ENCODE data around the gene COL24A1. TPM values are rescaled to one million over a fixed set of nuclear protein-coding genes. Genes with fewer than 3 reads are reported as not detected.
"Not testable (repeated sequence)": the region's sequence is repeated elsewhere in the genome, so short reads cannot be mapped to it uniquely, and the experiment has no call there.

The COL24A1 gene
- total RNA-seq, 5 donors from 2014 or later (not counting 1 experiment from before 2014, with no cell fraction given), result 0.06 to 0.40 (median 0.25) TPM

- ATAC-seq (replicated peaks in 1 of 4); H3K36me3 Mint-ChIP-seq; H3K4me1 Mint-ChIP-seq; H3K27me3 Mint-ChIP-seq; H3K4me3 ChIP-seq (ENCODE audit: control insufficient read depth in 1 of 2, extremely low read depth in 1 of 2, low read length in 1 of 2); H3K4me3 Mint-ChIP-seq; H3K27ac Mint-ChIP-seq; CTCF ChIA-PET; DNase-seq; H3K4me1 ChIP-seq (ENCODE audit: control insufficient read depth in 1 of 2, extremely low read depth in 1 of 2, insufficient read depth in 2 of 2, low read length in 2 of 2); H3K36me3 ChIP-seq (ENCODE audit: control insufficient read depth in 2 of 2, extremely low read depth in 1 of 2, insufficient read depth in 1 of 2, low read length in 1 of 2); H3K9me3 ChIP-seq; H3K27me3 ChIP-seq (replicated peaks in 1 of 2; ENCODE audit: control insufficient read depth in 2 of 2, extremely low read depth in 1 of 2, insufficient read depth in 2 of 2, low read length in 1 of 2); H3K9me3 Mint-ChIP-seq; H3K27ac ChIP-seq (ENCODE audit: low read length); POLR2A ChIA-PET: not testable (repeated sequence)
- 93% methylated on average over 4 of the region's 7 CpGs for WGBS (ENCODE audit: insufficient coverage)
These were observed 201.4 kb downstream of the COL24A1 start for GRCh38 chr1:85955218-85955617.

GRCh38 chr1:85952460-85952859 is 204.1 kb downstream of the COL24A1 start:
- no peak overlapping the region for H3K27ac ChIP-seq (ENCODE audit: low read length)
- CTCF ChIA-PET, result no interaction called here
- Mint-ChIP-seq H3K36me3 (no peaks in the 10 kb centered on the region), H3K9me3 (peaks cover 0 to 4% (median 0%) of the 10 kb centered on the region in 3 donors), H3K27me3 (no peaks in the 10 kb centered on the region), H3K4me1 (no peaks in the 10 kb centered on the region), H3K27ac (no peak overlapping the region), H3K4me3 (no peak overlapping the region)
- H3K36me3 ChIP-seq (ENCODE audit: control insufficient read depth in 2 of 2, extremely low read depth in 1 of 2, insufficient read depth in 1 of 2, low read length in 1 of 2), result no peaks in the 10 kb centered on the region
- POLR2A ChIA-PET, result no interaction called here
- no peaks in the 10 kb centered on the region for H3K4me1 ChIP-seq (ENCODE audit: control insufficient read depth in 1 of 2, extremely low read depth in 1 of 2, insufficient read depth in 2 of 2, low read length in 2 of 2)
- DNase-seq (no peak), ATAC-seq (replicated peaks in 1 of 4) (no peak)
- no peaks in the 10 kb centered on the region for H3K27me3 ChIP-seq (replicated peaks in 1 of 2; ENCODE audit: control insufficient read depth in 2 of 2, extremely low read depth in 1 of 2, insufficient read depth in 2 of 2, low read length in 1 of 2)
- WGBS (ENCODE audit: insufficient coverage), result no CpG with 5 or more reads among the region's 3 CpGs
- no peaks in the 10 kb centered on the region for H3K9me3 ChIP-seq
- H3K4me3 ChIP-seq (ENCODE audit: control insufficient read depth in 1 of 2, extremely low read depth in 1 of 2, low read length in 1 of 2), result no peak overlapping the region

DNA sequence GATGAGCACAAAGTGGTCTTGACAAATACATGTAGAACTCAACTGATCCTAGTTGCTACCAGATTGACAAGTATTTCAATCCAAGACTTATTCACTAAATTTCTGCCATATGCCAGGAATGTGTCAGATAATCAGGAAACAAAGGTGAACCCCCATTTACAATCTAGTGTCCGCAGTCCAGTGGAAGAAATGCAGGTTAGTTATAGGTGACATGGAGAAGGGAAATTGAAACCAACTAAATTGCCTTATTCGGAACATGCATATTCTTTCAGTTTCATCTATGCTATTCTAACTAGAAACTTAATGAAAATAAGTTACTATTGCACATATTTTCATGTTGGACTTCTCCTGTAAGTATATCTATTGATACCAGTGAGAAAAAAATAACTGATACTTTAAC is 209.4 kb downstream of the COL24A1 start:
- DNase-seq, result no peak
- Mint-ChIP-seq H3K4me3 (no peak overlapping the region), H3K9me3 (peaks cover 0 to 4% (median 2%) of the 10 kb centered on the region in 3 donors), H3K27me3 (no peaks in the 10 kb centered on the region), H3K4me1 (no peaks in the 10 kb centered on the region), H3K27ac (no peak overlapping the region), H3K36me3 (no peaks in the 10 kb centered on the region)
- Histone ChIP-seq H3K4me1 (ENCODE audit: control insufficient read depth in 1 of 2, extremely low read depth in 1 of 2, insufficient read depth in 2 of 2, low read length in 2 of 2) (no peaks in the 10 kb centered on the region), H3K9me3 (no peaks in the 10 kb centered on the region), H3K27me3 (replicated peaks in 1 of 2; ENCODE audit: control insufficient read depth in 2 of 2, extremely low read depth in 1 of 2, insufficient read depth in 2 of 2, low read length in 1 of 2) (no peaks in the 10 kb centered on the region), H3K27ac (ENCODE audit: low read length) (no peak overlapping the region), H3K36me3 (ENCODE audit: control insufficient read depth in 2 of 2, extremely low read depth in 1 of 2, insufficient read depth in 1 of 2, low read length in 1 of 2) (no peaks in the 10 kb centered on the region), H3K4me3 (ENCODE audit: control insufficient read depth in 1 of 2, extremely low read depth in 1 of 2, low read length in 1 of 2) (no peak overlapping the region)
- ATAC-seq (replicated peaks in 1 of 4), result no peak
- ChIA-PET POLR2A (no interaction called here), CTCF (no interaction called here)
- no CpG with 5 or more reads among the region's 2 CpGs for WGBS (ENCODE audit: insufficient coverage)

GRCh38 chr1:85943945-85944344 is 212.6 kb downstream of the COL24A1 start:
- H3K27ac ChIP-seq (ENCODE audit: low read length), result no peak overlapping the region
- ATAC-seq (replicated peaks in 1 of 4), result no peak
- CTCF ChIA-PET, result no interaction called here

GRCh38 chr1:85943526-85943925 is 213.0 kb downstream of the COL24A1 start:
- ATAC-seq (replicated peaks in 1 of 4), result no peak
- H3K36me3 ChIP-seq (ENCODE audit: control insufficient read depth in 2 of 2, extremely low read depth in 1 of 2, insufficient read depth in 1 of 2, low read length in 1 of 2), result no peaks in the 10 kb centered on the region
- no peaks in the 10 kb centered on the region for H3K36me3 Mint-ChIP-seq
- no peaks in the 10 kb centered on the region for H3K9me3 ChIP-seq
- no peak for DNase-seq
- no peak overlapping the region for H3K27ac Mint-ChIP-seq
- H3K27me3 Mint-ChIP-seq, result no peaks in the 10 kb centered on the region
- H3K27ac ChIP-seq (ENCODE audit: low read length), result no peak overlapping the region
- H3K4me1 Mint-ChIP-seq, result no peaks in the 10 kb centered on the region
- H3K4me1 ChIP-seq (ENCODE audit: control insufficient read depth in 1 of 2, extremely low read depth in 1 of 2, insufficient read depth in 2 of 2, low read length in 2 of 2), result no peaks in the 10 kb centered on the region
- CTCF ChIA-PET, result no interaction called here
- no CpG with 5 or more reads among the region's 4 CpGs for WGBS (ENCODE audit: insufficient coverage)
- H3K27me3 ChIP-seq (replicated peaks in 1 of 2; ENCODE audit: control insufficient read depth in 2 of 2, extremely low read depth in 1 of 2, insufficient read depth in 2 of 2, low read length in 1 of 2), result no peaks in the 10 kb centered on the region
- H3K4me3 ChIP-seq (ENCODE audit: control insufficient read depth in 1 of 2, extremely low read depth in 1 of 2, low read length in 1 of 2), result no peak overlapping the region
- peaks cover 0 to 7% (median 2%) of the 10 kb centered on the region in 3 donors for H3K9me3 Mint-ChIP-seq
- H3K4me3 Mint-ChIP-seq, result no peak overlapping the region
- POLR2A ChIA-PET, result no interaction called here

More at GRCh38 chr1:85943945-85944344, 212.6 kb downstream of the COL24A1 start:
- no peaks in the 10 kb centered on the region for H3K9me3 ChIP-seq
- no peak overlapping the region for H3K4me3 Mint-ChIP-seq
- H3K9me3 Mint-ChIP-seq, result peaks cover 0 to 7% (median 2%) of the 10 kb centered on the region in 3 donors
- WGBS (ENCODE audit: insufficient coverage), result no CpG with 5 or more reads among the region's 1 CpG
- no peaks in the 10 kb centered on the region for H3K27me3 ChIP-seq (replicated peaks in 1 of 2; ENCODE audit: control insufficient read depth in 2 of 2, extremely low read depth in 1 of 2, insufficient read depth in 2 of 2, low read length in 1 of 2)
- H3K27ac Mint-ChIP-seq, result no peak overlapping the region
- H3K4me1 Mint-ChIP-seq, result no peaks in the 10 kb centered on the region
- POLR2A ChIA-PET, result no interaction called here
- no peaks in the 10 kb centered on the region for H3K27me3 Mint-ChIP-seq
- H3K4me3 ChIP-seq (ENCODE audit: control insufficient read depth in 1 of 2, extremely low read depth in 1 of 2, low read length in 1 of 2), result no peak overlapping the region
- H3K36me3 Mint-ChIP-seq, result no peaks in the 10 kb centered on the region
- DNase-seq, result no peak
- no peaks in the 10 kb centered on the region for H3K4me1 ChIP-seq (ENCODE audit: control insufficient read depth in 1 of 2, extremely low read depth in 1 of 2, insufficient read depth in 2 of 2, low read length in 2 of 2)
- H3K36me3 ChIP-seq (ENCODE audit: control insufficient read depth in 2 of 2, extremely low read depth in 1 of 2, insufficient read depth in 1 of 2, low read length in 1 of 2), result no peaks in the 10 kb centered on the region

DNA sequence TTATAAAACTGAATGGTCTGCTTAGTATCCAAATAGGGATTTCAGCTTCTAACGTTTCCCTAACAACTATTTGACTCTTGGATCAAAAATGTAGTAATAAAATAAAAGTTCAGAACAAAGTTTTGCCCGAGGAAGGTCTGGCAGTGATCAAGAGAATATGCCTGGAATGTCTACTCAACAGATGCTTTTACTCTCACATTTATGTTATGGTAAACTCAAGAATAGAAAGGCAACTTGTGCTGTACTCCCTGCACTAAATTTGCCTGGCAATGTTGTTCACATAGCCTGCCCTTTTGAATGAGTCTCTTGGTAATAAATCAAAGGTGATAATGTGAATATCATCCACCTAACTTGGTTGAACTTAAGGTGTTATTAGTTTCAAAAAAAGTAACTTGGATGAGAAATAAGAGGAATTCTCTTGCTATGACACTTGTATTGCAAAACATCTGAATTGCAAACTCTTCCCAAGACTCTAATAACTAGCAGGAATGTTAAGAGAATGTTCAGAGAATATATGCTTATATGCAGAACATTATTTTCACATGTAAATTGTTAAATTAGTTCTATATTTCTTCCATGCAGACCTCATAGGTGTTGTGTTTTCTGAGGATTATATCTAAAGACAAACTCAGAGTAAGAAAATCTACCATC is 215.8 kb downstream of the COL24A1 start:
- Histone ChIP-seq H3K9me3 (no peaks in the 10 kb centered on the region), H3K27me3 (replicated peaks in 1 of 2; ENCODE audit: control insufficient read depth in 2 of 2, extremely low read depth in 1 of 2, insufficient read depth in 2 of 2, low read length in 1 of 2) (no peaks in the 10 kb centered on the region), H3K36me3 (ENCODE audit: control insufficient read depth in 2 of 2, extremely low read depth in 1 of 2, insufficient read depth in 1 of 2, low read length in 1 of 2) (no peaks in the 10 kb centered on the region), H3K27ac (ENCODE audit: low read length) (no peak overlapping the region), H3K4me3 (ENCODE audit: control insufficient read depth in 1 of 2, extremely low read depth in 1 of 2, low read length in 1 of 2) (no peak overlapping the region), H3K4me1 (ENCODE audit: control insufficient read depth in 1 of 2, extremely low read depth in 1 of 2, insufficient read depth in 2 of 2, low read length in 2 of 2) (no peaks in the 10 kb centered on the region)
- Mint-ChIP-seq H3K9me3 (peaks cover 0 to 3% (median 2%) of the 10 kb centered on the region in 3 donors), H3K27me3 (no peaks in the 10 kb centered on the region), H3K36me3 (no peaks in the 10 kb centered on the region), H3K4me3 (no peak overlapping the region), H3K4me1 (no peaks in the 10 kb centered on the region), H3K27ac (no peak overlapping the region)
- no CpG with 5 or more reads among the region's 2 CpGs for WGBS (ENCODE audit: insufficient coverage)
- ATAC-seq (replicated peaks in 1 of 4) (no peak), DNase-seq (no peak)
- ChIA-PET CTCF (no interaction called here), POLR2A (no interaction called here)

DNA sequence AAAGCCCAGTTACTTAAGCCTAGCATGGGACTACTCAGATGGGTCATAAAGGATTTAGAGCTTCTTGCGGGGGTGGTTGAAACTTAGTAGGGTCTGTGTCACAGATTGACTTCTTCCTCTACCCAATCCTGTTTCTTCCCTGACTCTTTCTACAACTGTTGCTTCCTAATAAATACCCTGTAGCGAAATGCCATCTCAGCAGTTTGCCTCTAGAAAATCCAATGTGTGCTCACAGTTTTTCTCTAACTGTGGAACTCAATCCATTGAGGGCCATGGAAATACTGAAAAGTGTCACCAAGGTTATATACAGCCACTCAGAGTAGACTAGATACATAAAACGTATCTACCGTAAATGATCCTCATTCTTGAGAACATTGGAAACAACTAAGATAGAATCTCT is 217.7 kb downstream of the COL24A1 start:
- WGBS (ENCODE audit: insufficient coverage), result 43% methylated on average over 1 of the region's 4 CpGs

More for the DNA sequence above, 217.7 kb downstream of the COL24A1 start:
- Mint-ChIP-seq H3K9me3 (peaks cover 0 to 3% (median 0%) of the 10 kb centered on the region in 3 donors), H3K4me1 (no peaks in the 10 kb centered on the region), H3K27me3 (no peaks in the 10 kb centered on the region), H3K36me3 (no peaks in the 10 kb centered on the region), H3K4me3 (no peak overlapping the region), H3K27ac (no peak overlapping the region)
- H3K4me1 ChIP-seq (ENCODE audit: control insufficient read depth in 1 of 2, extremely low read depth in 1 of 2, insufficient read depth in 2 of 2, low read length in 2 of 2), result no peaks in the 10 kb centered on the region
- no peak for ATAC-seq (replicated peaks in 1 of 4)
- CTCF ChIA-PET, result no interaction called here
- no peak overlapping the region for H3K27ac ChIP-seq (ENCODE audit: low read length)
- H3K27me3 ChIP-seq (replicated peaks in 1 of 2; ENCODE audit: control insufficient read depth in 2 of 2, extremely low read depth in 1 of 2, insufficient read depth in 2 of 2, low read length in 1 of 2), result no peaks in the 10 kb centered on the region
- no peak overlapping the region for H3K4me3 ChIP-seq (ENCODE audit: control insufficient read depth in 1 of 2, extremely low read depth in 1 of 2, low read length in 1 of 2)
- POLR2A ChIA-PET, result no interaction called here
- H3K9me3 ChIP-seq, result no peaks in the 10 kb centered on the region
- no peak for DNase-seq
- H3K36me3 ChIP-seq (ENCODE audit: control insufficient read depth in 2 of 2, extremely low read depth in 1 of 2, insufficient read depth in 1 of 2, low read length in 1 of 2), result no peaks in the 10 kb centered on the region

All from T-cell (primary cell).